NAMALWA (cell line): ENCODE data around the gene XPO6.

Source experiments
- DNase-seq: peaks from one replicate; pipeline ENCODE4 v3.0.0-alpha.2; 2015; ENCODE audit warnings: low spot score

Gene XPO6

GRCh38 chr16:28184625-28185024 lies 27.1 kb downstream of the XPO6 start:
- DNase-seq = no peak

- no peak for DNase-seq
Observed at GRCh38 chr16:28183930-28184329, 27.8 kb downstream of the XPO6 start.

- DNase-seq = no peak
Observed at GRCh38 chr16:28183484-28183883, 28.3 kb downstream of the XPO6 start.

GRCh38 chr16:28182801-28183200 lies 29.0 kb downstream of the XPO6 start:
- no peak for DNase-seq

GRCh38 chr16:28182183-28182582 lies 29.6 kb downstream of the XPO6 start:
- DNase-seq = no peak

- DNase-seq = no peak
Observed at GRCh38 chr16:28181515-28181914, 30.2 kb downstream of the XPO6 start.

GRCh38 chr16:28180655-28181460 lies 30.9 kb downstream of the XPO6 start:
- peak; percentile 25 for DNase-seq

GRCh38 chr16:28179354-28179753 lies 32.4 kb downstream of the XPO6 start:
- no peak for DNase-seq

- DNase-seq = no peak
Observed at GRCh38 chr16:28175715-28176114, 36.0 kb downstream of the XPO6 start.

GRCh38 chr16:28172336-28172735 lies 39.4 kb downstream of the XPO6 start:
- no peak for DNase-seq

- no peak for DNase-seq
Observed at GRCh38 chr16:28171816-28172215, 39.9 kb downstream of the XPO6 start.

- no peak for DNase-seq
Observed at GRCh38 chr16:28168991-28169554, 42.7 kb downstream of the XPO6 start.

- DNase-seq = no peak
Observed at GRCh38 chr16:28167730-28168129, 44.0 kb downstream of the XPO6 start.

GRCh38 chr16:28167221-28167620 lies 44.5 kb downstream of the XPO6 start:
- no peak for DNase-seq

GRCh38 chr16:28166394-28167208 lies 45.2 kb downstream of the XPO6 start:
- DNase-seq = no peak

GRCh38 chr16:28165598-28165997 lies 46.2 kb downstream of the XPO6 start:
- DNase-seq = peak; percentile 13

GRCh38 chr16:28164140-28164539 lies 47.6 kb downstream of the XPO6 start:
- DNase-seq = no peak

- no peak for DNase-seq
Observed at GRCh38 chr16:28163699-28164098, 48.1 kb downstream of the XPO6 start.

GRCh38 chr16:28162326-28162877 lies 49.4 kb downstream of the XPO6 start:
- no peak for DNase-seq

- DNase-seq = no peak
Observed at GRCh38 chr16:28161626-28162025, 50.1 kb downstream of the XPO6 start.

GRCh38 chr16:28158136-28158535 lies 53.6 kb downstream of the XPO6 start:
- DNase-seq = no peak

GRCh38 chr16:28156056-28156680 lies 55.6 kb downstream of the XPO6 start:
- DNase-seq = no peak
